ENCODE results near the gene AATK.

Gene AATK

DNA sequence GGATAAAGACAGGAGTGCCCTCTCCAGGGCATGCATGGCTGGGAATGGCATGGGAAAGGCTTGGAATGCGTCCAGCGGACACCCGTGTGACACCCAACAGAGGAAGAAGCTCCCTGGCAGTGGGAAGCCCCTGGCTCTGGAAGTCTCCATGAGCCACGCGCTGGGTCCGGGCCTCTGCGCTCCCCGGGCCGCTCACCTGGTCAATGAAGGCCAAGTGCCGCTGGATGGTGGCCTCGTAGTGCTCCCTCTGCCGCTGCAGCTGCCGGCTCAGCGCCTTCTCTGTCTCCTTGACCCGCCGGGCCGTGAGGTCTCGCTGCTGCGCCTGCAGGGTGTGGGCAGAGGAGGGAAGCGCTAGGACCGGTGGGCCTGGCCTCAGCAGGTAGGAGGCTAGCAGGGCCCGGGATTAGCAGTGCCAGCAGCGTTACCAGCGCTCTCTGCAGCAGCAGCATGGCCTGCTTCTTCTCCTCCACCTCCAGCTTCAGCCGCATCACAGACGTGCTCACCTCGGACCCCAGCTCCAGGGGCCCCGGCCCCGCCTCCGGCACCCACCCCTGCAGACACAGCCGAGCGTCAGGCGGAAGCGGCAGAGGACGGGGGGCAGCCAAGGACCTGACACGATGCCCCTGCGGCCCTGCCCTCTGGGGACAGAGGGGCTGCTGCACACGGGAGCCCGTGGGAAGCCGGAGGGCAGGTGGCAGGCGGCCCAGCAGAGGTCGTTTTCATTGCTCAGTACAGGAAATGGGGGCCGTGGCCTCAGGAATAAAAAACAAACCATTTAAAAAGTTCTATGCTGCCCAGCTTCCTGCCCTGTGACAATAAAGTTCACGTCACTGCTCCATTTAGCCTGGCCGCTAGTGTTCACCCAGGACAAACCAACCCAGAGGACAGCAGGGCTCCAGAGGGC lies 30.7 kb upstream of the AATK start:
- no peak for DNase-seq (ENCODE audit: low spot score)

DNA sequence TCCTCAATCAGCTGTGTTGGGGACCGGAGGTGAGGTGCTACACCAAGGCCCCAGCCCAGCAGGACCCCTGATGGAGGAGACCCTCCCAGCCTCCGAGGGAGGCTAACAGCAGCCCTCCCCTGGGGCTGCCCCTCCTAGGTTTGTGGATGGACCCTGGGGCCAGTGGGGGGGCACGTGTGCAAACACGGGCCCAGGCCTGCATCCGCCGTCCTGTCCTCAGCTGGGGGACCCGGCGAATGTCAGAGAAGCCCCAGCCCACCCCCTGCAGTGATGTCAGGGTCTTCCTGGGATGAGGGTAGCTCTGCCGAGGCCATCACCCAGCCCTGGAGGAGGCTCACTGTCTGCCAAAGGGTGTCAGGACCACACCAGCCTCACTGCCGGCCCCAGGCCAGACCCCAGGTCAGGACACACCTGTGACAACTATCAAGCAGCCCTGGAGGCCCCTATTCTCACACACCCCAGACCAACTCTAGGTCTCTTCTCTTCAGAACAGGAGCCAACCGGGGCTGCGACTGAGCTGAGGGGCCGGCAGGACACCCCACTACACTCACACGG lies 30.0 kb upstream of the AATK start:
- no peak for DNase-seq (ENCODE audit: low spot score)

DNA sequence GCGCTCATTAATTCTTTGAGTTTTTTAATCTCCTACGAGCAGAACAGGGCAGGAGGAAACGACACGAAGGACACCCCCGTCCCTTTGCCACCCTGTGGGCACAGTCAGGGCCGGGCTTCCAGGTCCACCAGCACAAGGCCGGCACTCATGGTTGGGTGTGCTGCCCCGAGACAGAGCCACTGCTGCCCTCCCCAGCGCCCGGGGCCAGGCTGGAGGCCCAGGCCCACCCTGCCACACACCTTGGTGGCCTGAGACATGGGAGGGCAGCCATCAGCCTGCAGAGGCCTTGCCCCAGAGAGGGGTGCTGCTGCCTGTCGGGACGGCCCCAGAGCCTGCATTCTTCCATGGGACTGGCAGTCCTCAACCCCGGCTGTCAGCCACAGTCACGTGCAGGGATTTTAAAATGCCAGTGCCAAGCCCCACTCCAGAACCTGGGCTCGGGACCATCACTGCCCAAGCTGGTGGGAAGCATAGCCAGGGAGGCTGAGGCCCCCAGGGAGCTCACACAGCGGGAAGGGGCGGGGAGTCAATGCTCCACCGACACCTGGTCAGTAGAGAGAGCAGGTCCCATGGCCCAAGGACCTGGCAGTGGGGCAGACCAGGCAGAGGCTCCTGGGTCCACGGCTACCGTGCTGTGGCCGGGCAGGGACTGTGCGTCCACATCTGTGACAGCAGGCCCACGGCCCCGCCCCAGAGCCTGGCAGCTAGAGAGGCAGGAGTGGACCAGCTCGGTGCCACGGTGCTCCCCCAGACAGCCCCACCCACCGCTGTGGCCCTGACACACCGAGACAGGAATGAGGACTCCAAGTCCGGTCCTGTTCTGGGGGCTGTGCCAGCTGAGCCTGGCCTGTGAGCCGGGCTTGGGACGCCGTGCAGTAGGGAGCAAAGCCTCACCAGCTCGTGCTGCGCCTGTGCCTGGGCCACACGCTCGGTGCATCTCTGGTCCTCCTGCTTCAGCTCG lies 29.2 kb upstream of the AATK start:
- DNase-seq (ENCODE audit: low spot score), result no peak

GRCh38 chr17:81194225-81194760 lies 28.3 kb upstream of the AATK start:
- no peak for DNase-seq (ENCODE audit: low spot score)

GRCh38 chr17:81193470-81194224 lies 27.6 kb upstream of the AATK start:
- DNase-seq (ENCODE audit: low spot score), result no peak

DNA sequence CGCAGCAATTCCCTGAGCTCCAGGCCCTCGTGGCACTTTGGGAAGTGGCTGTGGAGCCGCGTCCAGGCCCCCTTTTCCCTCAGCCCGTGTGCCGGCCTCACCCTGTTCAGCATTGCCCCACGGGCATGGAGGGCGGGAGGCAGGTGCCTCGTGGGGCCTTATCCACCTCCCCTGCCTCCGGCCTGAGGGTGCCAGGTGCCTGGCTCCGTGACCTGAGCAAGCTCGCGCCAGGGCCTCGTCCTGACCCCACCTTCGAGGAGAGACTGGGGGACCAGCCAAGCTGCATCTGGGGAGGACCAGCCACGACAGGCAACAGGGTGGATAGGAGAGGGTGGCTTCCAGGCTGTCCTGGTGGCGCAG lies 27.0 kb upstream of the AATK start:
- DNase-seq (ENCODE audit: low spot score), result no peak

- DNase-seq (ENCODE audit: low spot score), result peak; percentile 36
These were observed 26.5 kb upstream of the AATK start for GRCh38 chr17:81192386-81193050.

GRCh38 chr17:81191646-81192045 lies 25.6 kb upstream of the AATK start:
- DNase-seq (ENCODE audit: low spot score), result no peak

DNA sequence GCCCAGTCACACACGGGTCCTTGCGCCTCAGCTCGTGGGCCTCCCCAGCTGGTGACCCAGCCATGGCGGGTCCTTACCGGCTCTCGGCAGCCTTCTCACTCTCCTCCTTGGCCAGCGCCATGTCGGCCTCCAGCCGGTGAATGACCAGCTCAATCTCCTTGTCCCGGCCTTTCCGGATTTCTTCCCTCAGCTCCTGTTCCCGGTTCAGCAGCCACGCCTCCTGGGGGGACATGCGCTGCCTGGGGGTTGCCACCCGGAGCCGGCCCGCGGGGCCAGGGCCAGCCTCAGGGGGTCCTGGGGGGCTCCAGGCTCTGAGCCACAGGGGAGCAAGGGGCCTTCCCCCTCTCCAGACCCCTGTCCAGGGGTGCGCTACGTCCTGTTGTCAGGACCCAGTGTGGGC lies 25.1 kb upstream of the AATK start:
- no peak for DNase-seq (ENCODE audit: low spot score)

DNA sequence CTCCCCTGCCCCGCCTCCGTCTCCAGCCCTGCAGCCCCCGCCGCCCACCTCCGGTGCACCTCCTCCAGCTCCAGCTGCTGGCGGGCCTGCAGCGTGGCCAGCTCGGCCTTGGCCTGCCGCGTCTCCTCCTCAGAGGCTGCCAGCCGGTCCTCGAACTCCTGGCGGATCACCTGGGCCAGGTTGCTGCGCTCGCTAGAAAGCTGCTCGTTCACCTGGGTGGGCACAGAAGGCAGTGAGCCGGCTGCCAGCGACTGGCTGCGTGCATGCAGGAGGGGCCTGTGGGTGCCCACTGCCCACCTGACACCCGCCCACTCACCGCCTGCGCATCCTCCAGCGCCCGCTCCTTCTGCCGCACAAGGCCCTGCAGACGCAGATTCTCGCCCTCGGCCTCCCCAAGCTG lies 24.6 kb upstream of the AATK start:
- no peak for DNase-seq (ENCODE audit: low spot score)

GRCh38 chr17:81189670-81190530 lies 23.9 kb upstream of the AATK start:
- no peak for DNase-seq (ENCODE audit: low spot score)

DNA sequence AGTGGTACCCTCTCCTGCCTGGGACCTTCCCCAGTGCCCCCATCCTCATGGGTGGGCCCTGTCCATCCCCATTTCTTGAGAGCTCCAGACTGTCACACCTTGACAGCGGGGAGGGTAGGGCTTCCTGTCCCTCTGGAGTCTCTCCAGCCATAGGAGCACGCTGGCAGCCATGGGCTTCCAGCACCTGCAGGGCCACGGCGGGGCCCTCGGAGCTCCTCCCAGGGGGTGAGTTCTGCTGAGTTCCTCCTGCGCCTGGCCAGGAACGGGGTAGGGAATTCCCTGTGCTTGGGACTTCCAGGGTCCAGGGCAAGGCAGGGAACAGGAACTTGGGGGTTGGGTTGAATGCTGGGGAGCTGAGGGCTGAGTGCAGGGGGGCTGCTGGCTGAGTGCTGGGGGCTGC lies 23.0 kb upstream of the AATK start:
- DNase-seq (ENCODE audit: low spot score), result no peak

DNA sequence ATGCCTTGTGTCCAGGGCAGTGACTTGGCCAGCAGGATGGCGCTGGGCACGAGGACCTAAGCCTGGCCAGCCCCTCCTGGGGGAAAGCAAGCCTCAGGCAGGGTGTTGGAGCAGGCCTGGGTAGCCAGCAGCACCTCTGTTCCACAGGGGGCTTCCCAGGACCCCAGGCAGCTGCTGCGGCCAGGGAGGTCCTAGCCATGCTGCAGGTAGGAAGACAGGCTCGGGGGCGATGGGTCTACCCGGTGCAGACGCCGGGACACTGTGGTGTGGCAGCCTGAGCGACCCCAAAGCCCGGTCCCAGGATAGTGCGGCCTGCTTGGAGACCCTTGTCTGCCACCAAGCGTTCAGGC lies 22.4 kb upstream of the AATK start:
- no peak for DNase-seq (ENCODE audit: low spot score)

DNA sequence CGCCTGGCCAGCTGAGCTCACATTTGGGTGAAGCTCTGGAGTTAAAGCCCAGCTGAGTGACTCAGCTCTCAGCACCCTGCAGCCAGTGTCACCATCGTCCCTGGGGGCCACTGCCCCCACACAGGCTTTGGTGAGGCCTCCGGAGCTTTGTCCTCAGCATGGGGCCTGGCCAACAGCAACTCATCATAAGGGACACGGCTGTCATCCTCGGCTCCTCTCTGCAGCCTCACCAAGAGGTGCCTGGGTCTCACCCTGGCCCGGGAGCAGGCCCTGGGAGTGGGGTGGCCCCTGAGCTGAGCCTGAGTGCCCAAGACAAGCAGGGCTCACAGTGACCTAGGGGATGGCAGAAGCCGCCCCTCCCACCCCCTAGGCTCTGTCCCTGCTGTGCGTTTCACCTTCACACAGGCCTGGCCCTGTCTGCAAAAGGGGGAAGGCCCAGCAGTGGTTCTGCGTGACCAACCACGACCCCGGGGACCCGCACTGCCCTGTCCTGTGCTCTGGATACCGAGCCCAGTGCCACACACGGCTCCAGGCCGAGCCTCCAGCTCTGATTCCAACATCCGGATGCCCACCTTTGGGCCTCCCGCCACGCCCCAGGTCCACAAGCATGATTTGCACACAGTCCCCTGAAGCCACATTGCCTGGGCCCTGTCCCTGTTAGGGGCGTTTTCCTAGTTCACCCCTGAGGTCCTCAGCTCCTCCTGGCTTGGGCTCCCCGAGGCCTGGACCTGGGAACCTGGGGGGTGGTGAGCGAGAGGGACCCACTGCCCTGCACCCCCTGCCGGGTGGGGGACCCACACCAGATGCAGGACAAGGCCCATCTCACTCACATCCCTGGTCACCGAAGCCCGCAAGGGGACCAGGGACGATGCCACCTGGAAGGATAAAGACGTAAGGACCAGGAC lies 21.8 kb upstream of the AATK start:
- no peak for DNase-seq (ENCODE audit: low spot score)

GRCh38 chr17:81187120-81187519 lies 21.1 kb upstream of the AATK start:
- no peak for DNase-seq (ENCODE audit: low spot score)

GRCh38 chr17:81186203-81186602 lies 20.2 kb upstream of the AATK start:
- no peak for DNase-seq (ENCODE audit: low spot score)

- no peak for DNase-seq (ENCODE audit: low spot score)
These were observed 18.5 kb upstream of the AATK start for GRCh38 chr17:81184555-81184954.

- DNase-seq (ENCODE audit: low spot score), result no peak
These were observed 17.8 kb upstream of the AATK start for GRCh38 chr17:81183807-81184206.

DNA sequence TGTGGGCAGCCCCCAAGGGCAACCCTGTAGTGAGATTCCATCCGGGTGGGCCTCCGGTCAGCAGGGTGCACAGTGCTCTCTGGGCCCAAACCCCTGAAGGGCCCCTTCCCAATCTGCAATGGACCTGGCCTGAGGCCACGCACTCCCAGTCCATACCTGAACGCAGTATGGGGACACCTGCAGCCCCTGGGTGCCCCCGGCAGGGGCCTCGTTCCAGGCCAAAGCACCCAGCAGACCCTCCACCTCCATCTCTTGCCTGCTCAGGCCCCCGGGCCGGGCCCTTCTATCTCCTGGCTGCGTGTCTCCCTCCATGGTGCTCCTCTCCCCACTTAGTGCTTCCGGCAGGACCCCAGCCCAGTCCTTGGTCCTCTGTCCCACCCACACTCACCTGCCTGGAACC lies 17.3 kb upstream of the AATK start:
- DNase-seq (ENCODE audit: low spot score), result no peak
